GM13976 (cell line): ENCODE measurements around the gene WWP2.
A peak's percentile ranks its signal among the peaks of the same experiment; 100 is the strongest.
"Not testable (repeated sequence)": the region's sequence is repeated elsewhere in the genome, so short reads cannot be mapped to it uniquely, and the experiment has no call there.

Experiments used
- DNase-seq: peaks from one replicate; pipeline ENCODE4 v3.0.0; 2012; ENCODE audit warnings: low spot score
- in situ Hi-C: fragments of 300-500 bp; cut with MboI; formaldehyde crosslinking; loops from one replicate; pipeline ENCODE4 v1.12.0; 2022; ENCODE audit warnings: low sequenced_read_pairs, mixed read lengths, inconsistent platforms; ENCODE audit not compliant: unreplicated experiment
- TF ChIP-seq, protein P1 (sequence below): IDR thresholded peaks from 2 replicates; pipeline ENCODE4 v1.5.1; 2012; ENCODE audit warnings: borderline replicate concordance, mild to moderate bottlenecking; ENCODE audit not compliant: insufficient read depth; ENCODE audit errors: extremely low read depth, missing control alignments, control extremely low read depth

WWP2 gene

DNA sequence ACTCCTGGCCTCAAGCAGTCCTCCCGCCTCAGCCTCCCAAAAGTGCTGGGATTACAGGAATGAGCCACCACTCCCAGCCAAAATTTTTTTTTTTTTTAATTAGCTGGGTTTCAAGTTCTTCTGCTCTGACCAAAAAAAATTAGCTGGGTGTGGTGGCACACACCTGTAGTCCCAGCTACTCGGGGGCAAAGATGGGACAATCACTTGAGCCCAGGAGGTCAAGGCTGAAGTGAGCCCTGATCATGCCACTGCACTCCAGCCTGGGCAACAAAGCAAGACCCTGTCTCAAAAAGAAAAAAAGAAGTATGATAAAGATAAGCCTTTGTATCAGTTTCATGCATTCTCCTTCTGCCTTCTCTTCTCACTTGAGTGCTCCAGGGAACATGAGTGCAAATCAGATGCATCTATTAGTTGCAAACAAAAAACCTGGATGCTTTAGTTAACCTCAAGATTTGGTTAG lies 37.7 kb upstream of the WWP2 start:
- TF ChIP-seq, protein P1, sequence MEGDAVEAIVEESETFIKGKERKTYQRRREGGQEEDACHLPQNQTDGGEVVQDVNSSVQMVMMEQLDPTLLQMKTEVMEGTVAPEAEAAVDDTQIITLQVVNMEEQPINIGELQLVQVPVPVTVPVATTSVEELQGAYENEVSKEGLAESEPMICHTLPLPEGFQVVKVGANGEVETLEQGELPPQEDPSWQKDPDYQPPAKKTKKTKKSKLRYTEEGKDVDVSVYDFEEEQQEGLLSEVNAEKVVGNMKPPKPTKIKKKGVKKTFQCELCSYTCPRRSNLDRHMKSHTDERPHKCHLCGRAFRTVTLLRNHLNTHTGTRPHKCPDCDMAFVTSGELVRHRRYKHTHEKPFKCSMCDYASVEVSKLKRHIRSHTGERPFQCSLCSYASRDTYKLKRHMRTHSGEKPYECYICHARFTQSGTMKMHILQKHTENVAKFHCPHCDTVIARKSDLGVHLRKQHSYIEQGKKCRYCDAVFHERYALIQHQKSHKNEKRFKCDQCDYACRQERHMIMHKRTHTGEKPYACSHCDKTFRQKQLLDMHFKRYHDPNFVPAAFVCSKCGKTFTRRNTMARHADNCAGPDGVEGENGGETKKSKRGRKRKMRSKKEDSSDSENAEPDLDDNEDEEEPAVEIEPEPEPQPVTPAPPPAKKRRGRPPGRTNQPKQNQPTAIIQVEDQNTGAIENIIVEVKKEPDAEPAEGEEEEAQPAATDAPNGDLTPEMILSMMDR, result no peak
- in situ Hi-C loops, result no loop called here
- DNase-seq, result no peak

DNA sequence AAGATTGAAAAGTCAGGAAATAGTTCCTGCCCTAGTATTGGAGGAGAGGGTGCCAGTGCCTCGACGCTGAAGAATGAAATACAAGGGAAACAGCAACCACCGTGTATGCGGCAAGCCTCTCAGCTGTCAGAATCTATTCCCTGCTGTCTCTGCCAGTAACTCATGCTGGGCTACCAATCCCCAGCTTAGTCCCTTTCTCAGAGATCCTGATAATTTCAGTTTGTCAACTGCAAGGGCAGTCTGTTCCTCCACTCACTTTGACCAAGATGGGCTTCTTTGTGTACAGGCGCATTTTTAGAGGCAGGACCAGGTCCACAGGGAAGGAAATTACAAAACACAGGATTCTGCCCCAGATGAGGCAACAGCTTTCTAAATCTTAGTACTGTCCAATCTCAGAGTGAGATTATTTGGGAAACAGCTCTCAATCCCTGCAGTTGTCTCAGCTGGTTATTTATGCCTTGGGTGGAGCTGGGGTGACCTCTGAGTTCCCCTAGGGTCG lies 37.1 kb upstream of the WWP2 start:
- TF ChIP-seq, protein P1, result no peak
- in situ Hi-C loops, result no loop called here
- DNase-seq, result no peak

DNA sequence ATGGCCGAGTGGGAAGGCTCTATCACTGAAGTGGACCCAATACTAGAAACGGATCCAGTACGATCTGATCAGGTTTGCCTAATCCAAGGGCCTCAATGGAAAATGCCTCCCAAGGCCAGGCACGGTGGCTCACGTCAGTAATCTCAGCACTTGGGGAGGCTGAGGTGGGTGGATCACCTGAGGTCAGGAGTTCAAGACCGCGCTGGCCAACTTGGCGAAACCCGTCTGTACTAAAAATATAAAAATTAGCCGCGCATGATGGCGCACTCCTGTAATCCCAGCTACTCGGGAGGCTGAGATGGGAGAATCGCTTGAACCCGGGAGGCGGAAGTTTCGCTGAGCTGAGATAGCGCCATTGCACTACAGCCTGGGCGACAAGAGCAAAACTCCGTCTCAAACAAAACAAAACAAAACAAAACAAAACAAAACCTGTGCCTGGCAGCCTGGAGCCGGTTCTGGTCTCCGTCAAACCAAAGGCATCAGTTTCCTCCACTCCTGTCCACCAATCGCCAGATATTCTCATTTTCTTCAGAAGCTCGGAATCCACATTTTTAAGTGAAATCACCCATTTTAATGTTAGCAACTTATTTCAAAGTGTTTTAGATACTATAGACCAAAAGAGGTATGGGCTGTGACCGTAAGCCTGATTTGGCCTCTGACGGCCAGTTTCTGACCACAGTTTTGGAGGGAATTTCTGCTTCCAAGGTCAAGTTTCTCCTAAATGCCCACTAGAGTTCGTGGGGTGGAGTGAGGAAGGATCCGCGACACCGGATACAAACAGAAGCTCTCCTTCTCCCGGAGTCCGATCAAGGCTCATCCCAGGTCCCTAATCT lies 36.4 kb upstream of the WWP2 start:
- no peak for DNase-seq
- TF ChIP-seq, protein P1, result no peak
- in situ Hi-C loops, result no loop called here

DNA sequence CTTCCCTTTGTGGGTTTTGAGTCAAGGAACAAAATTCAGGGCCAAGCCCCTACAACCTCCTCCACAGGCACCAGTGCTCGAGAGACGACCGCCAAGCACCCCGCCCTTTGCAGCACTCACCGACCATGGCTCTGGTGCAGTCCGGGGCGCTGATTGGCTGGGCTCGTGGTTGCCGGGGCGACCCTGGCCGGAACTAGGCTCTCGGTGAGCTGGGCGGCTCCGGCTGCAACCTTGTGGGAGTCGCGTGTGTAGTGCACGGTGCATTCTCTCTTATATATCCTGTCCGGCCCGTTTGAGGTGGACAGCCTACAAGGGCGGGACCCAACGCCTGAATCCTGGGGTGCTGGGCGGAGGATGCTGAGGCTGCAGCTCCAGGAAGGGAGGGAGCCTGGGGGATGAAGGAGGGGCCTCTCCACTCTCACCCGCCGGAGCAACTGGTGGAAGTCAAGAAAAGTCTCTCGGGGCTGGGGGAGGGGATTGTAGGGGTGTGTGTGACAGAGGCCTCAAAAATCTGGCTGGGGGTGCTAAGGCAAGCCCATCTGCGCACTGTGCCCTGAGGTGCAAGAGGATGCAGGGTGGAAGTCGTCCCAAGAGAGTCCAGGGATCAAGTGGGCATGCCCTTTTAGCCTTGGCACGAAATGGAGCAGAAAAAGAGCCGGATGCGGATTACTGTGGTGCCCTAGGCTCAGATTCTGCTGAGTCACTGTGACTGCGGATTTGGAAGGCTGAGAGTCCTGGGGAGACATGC lies 35.6 kb upstream of the WWP2 start, which contains the start of gene NQO1:
Gene NQO1, minus strand, starts transcription at position 248 of the 748 bp plus-strand sequence. Its CDS starts 121 bp downstream, at position 127.
- in situ Hi-C loops, result no loop called here
- TF ChIP-seq, protein P1, result no peak
- peak; percentile 97 for DNase-seq

DNA sequence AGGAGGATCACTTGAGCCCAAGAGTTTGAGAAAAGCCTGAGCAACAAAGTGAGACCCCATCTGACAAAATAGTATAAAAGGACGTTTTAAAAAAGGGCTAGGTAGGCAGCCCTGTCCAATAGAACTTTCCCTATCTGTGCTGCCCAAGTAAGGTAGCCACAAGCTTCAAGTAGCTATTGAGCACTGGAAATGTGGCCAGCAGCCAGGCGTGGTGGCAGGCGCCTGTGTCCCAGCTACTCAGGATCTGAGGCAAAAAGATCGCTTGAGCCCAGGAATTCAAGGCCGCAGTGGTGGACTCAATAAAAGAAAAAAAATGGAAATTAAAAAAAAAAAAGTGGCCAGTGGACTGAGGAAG lies 34.2 kb upstream of the WWP2 start:
- no peak for DNase-seq
- TF ChIP-seq, protein P1, result no peak
- in situ Hi-C loops, result no loop called here

DNA sequence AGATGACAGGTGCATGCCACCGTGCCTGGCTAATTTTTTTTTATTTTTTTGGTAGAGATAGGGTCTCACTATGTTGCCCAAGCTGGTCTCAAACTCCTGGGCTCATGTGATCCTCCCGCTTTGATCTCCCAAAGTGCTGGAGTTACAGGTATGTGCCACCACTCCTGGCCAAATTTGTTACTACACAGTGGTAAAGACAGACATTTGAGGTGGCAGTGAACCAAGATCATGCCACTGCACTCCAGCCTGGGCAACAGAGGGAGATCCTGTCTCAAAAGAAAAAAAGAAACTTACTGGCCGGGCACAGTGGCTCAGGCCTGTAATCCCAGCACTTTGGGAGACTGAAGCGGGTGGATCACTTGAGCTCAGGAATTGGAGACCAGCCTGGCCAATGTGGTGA lies 33.1 kb upstream of the WWP2 start:
- not testable (repeated sequence) for DNase-seq

DNA sequence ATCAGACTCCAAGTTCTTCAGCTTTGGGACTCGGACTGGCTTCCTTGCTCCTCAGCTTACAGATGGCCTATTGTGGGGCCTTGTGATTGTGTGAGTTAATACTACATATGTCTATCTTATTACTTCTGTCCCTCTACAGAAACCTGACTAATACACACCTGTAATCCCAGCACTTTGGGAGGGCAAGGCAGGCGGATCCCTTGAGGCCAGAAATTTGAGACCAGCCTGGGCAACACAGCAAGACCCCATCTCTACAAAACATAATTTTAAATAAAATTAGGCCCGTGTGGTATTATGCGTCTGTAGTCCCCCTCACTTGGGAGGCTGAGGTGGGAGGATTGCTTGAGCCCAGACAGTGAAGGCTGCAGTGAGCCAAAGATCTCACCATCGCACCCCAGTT lies 30.9 kb upstream of the WWP2 start:
- in situ Hi-C loops, DNase-seq: not testable (repeated sequence)

More for the DNA sequence above, 33.1 kb upstream of the WWP2 start:
- in situ Hi-C loops, result not testable (repeated sequence)
